Neuronal stem cell (in vitro differentiated cells): ENCODE measurements around the gene TSPAN7.
A peak's percentile ranks its signal among the peaks of the same experiment; 100 is the strongest.

Experiments
- DNase-seq: peaks from one replicate; pipeline ENCODE4 v3.0.0-alpha.2; 2013; ENCODE audit warnings: low spot score
- H2AFZ ChIP-seq: one replicate; pipeline ENCODE4 v1.6.1; 2013; ENCODE audit warnings: mild to moderate bottlenecking, low read length, inconsistent platforms
- H2AK5ac ChIP-seq: 2 replicates; pipeline ENCODE4 v1.6.1; 2013; ENCODE audit warnings: low read depth, mild to moderate bottlenecking, inconsistent platforms, low read length, moderate library complexity, mixed read lengths
- H2BK120ac ChIP-seq: 2 replicates; pipeline ENCODE4 v1.6.1; 2013; ENCODE audit warnings: low read depth, mild to moderate bottlenecking, inconsistent platforms, low read length, moderate library complexity, mixed read lengths
- H2BK12ac ChIP-seq: one replicate; pipeline ENCODE4 v1.6.1; 2013; ENCODE audit warnings: low read length, inconsistent platforms
- H2BK15ac ChIP-seq: 2 replicates; pipeline ENCODE4 v1.6.1; 2013; ENCODE audit warnings: mild to moderate bottlenecking, low read length, inconsistent platforms, mixed read lengths
- H2BK5ac ChIP-seq: one replicate; pipeline ENCODE4 v1.6.1; 2013; ENCODE audit warnings: inconsistent platforms, mild to moderate bottlenecking, low read length, moderate library complexity
- H3K14ac ChIP-seq: one replicate; pipeline ENCODE4 v1.6.1; 2013; ENCODE audit warnings: low read length, inconsistent platforms
- H3K18ac ChIP-seq: 2 replicates; pipeline ENCODE4 v1.6.1; 2013; ENCODE audit warnings: low read length, inconsistent platforms
- H3K23ac ChIP-seq: 2 replicates; pipeline ENCODE4 v1.6.1; 2013; ENCODE audit warnings: low read depth, mild to moderate bottlenecking, mixed read lengths, low read length, inconsistent platforms; ENCODE audit not compliant: poor library complexity
- H3K27ac ChIP-seq: replicated peaks from 3 replicates; pipeline ENCODE4 v1.5.1; 2013; ENCODE audit warnings: low read length, inconsistent platforms
- H3K27me3 ChIP-seq, 3 experiments: 2 replicates each; pipeline ENCODE4 v1.6.1; 2013; ENCODE audit warnings: low read length in 3 of 3, mild to moderate bottlenecking in 2 of 3, inconsistent platforms in 1 of 3, low read depth in 1 of 3, mixed read lengths in 1 of 3, moderate library complexity in 1 of 3; ENCODE audit not compliant: control insufficient read depth in 3 of 3, insufficient read depth in 3 of 3
- H3K36me3 ChIP-seq, 2 donors: replicated peaks in 1 of 2; 2 replicates each; pipeline ENCODE4 v1.6.1; 2013; ENCODE audit warnings: low read length in 2 of 2; ENCODE audit not compliant: control insufficient read depth in 2 of 2, insufficient read depth in 2 of 2
- H3K4ac ChIP-seq: 2 replicates; pipeline ENCODE4 v1.6.1; 2013; ENCODE audit warnings: inconsistent platforms, mild to moderate bottlenecking, low read length, moderate library complexity
- H3K4me1 ChIP-seq, 2 donors: 1 replicate in 1 of 2; 2 replicates in 1 of 2; pipeline ENCODE4 v1.6.1; 2013; ENCODE audit warnings: low read length in 2 of 2, low read depth in 1 of 2; ENCODE audit not compliant: control insufficient read depth in 2 of 2, insufficient read depth in 1 of 2
- H3K4me2 ChIP-seq: one replicate; pipeline ENCODE4 v1.6.1; 2013; ENCODE audit warnings: mild to moderate bottlenecking, low read length, inconsistent platforms; ENCODE audit not compliant: insufficient read depth, poor library complexity, severe bottlenecking
- H3K4me3 ChIP-seq, 2 donors: 2 replicates each; pipeline ENCODE4 v1.5.1; 2013; ENCODE audit warnings: low read length in 2 of 2, mild to moderate bottlenecking in 2 of 2, inconsistent platforms in 1 of 2, moderate library complexity in 1 of 2
- H3K79me1 ChIP-seq: one replicate; pipeline ENCODE4 v1.6.1; 2013; ENCODE audit warnings: low read depth, mild to moderate bottlenecking, inconsistent platforms, low read length, moderate library complexity
- H3K9ac ChIP-seq: one replicate; pipeline ENCODE4 v1.6.1; 2013; ENCODE audit warnings: mild to moderate bottlenecking, low read depth, low read length, inconsistent platforms; ENCODE audit not compliant: poor library complexity
- H3K9me3 ChIP-seq, 2 donors: replicated peaks in 1 of 2; 2 replicates each; pipeline versions ENCODE3 to v1.6.1; 2013; ENCODE audit warnings: low read length in 2 of 2, mild to moderate bottlenecking in 2 of 2, inconsistent platforms in 1 of 2, low read depth in 1 of 2, mixed read lengths in 1 of 2, moderate library complexity in 1 of 2; ENCODE audit not compliant: control insufficient read depth in 2 of 2, insufficient read depth in 1 of 2
- H4K8ac ChIP-seq: one replicate; pipeline ENCODE4 v1.6.1; 2013; ENCODE audit warnings: low read depth, mild to moderate bottlenecking, inconsistent platforms, low read length, moderate library complexity
- H4K91ac ChIP-seq: one replicate; pipeline ENCODE4 v1.6.1; 2013; ENCODE audit warnings: low read length, low read depth, mild to moderate bottlenecking, inconsistent platforms; ENCODE audit not compliant: poor library complexity
- WGBS, 2 donors: extraction: QIAGEN DNeasy Blood & Tissue Kit; methylation state at CpG; one replicate each; pipeline ENCODE4 v1.1.7; 2013; ENCODE audit warnings: missing lambda C conversion rate in 2 of 2, mixed read lengths in 1 of 2; ENCODE audit not compliant: insufficient read length in 2 of 2, insufficient replicate concordance in 1 of 2; ENCODE audit errors: extremely low coverage in 2 of 2; 5-methylcytosine and 5-hydroxymethylcytosine counted together

Gene TSPAN7

GRCh38 chrX:38561951-38562719 lies 793 bp downstream of the TSPAN7 start:
- Histone ChIP-seq H2AK5ac (no peak overlapping the region), H3K23ac (no peak overlapping the region), H2BK15ac (no peak overlapping the region), H4K8ac (no peak overlapping the region), H3K4me2 (peak overlapping the region; percentile 80), H4K91ac (no peak overlapping the region), H3K27me3 (peaks cover 0 to 9% (median 0%) of the 10 kb centered on the region in 3 experiments), H3K4me3 (peak overlapping the region; percentile 39 to 89), H3K4ac (no peak overlapping the region), H3K27ac (no peak overlapping the region), H3K9me3 (no peaks in the 10 kb centered on the region), H3K4me1 (peaks cover 2% of the 10 kb centered on the region in 2 donors), H2AFZ (peak overlapping the region; percentile 85), H2BK5ac (no peak overlapping the region), H3K14ac (no peak overlapping the region), H3K36me3 (no peaks in the 10 kb centered on the region), H2BK12ac (no peak overlapping the region), H3K79me1 (no peaks in the 10 kb centered on the region), H3K18ac (peak overlapping the region; percentile 2), H3K9ac (peak overlapping the region; percentile 9), H2BK120ac (no peak overlapping the region)
- no CpG with 5 or more reads among the region's 38 CpGs for WGBS, 2 donors
- peak; percentile 14 for DNase-seq

- H3K79me1 ChIP-seq: no peaks in the 10 kb centered on the region
- no peak overlapping the region for H2AK5ac ChIP-seq
- H3K4me3 ChIP-seq: no peak overlapping the region
- DNase-seq: no peak
- peaks cover 2% of the 10 kb centered on the region in 2 donors for H3K4me1 ChIP-seq
- H2BK15ac ChIP-seq: no peak overlapping the region
- H3K27ac ChIP-seq: no peak overlapping the region
- WGBS, 2 donors: no CpG with 5 or more reads among the region's 5 CpGs
- no peaks in the 10 kb centered on the region for H3K9me3 ChIP-seq
- peaks cover 0 to 9% (median 0%) of the 10 kb centered on the region in 3 experiments for H3K27me3 ChIP-seq
- H3K36me3 ChIP-seq: no peaks in the 10 kb centered on the region
- H2BK12ac ChIP-seq: no peak overlapping the region
- no peak overlapping the region for H3K4ac ChIP-seq
- no peak overlapping the region for H4K8ac ChIP-seq
- no peak overlapping the region for H3K4me2 ChIP-seq
- no peak overlapping the region for H2BK120ac ChIP-seq
- no peak overlapping the region for H3K14ac ChIP-seq
- no peak overlapping the region for H3K9ac ChIP-seq
- H2AFZ ChIP-seq: no peak overlapping the region
- H3K18ac ChIP-seq: no peak overlapping the region
- H2BK5ac ChIP-seq: no peak overlapping the region
- no peak overlapping the region for H3K23ac ChIP-seq
- no peak overlapping the region for H4K91ac ChIP-seq
These were observed 1.7 kb downstream of the TSPAN7 start for GRCh38 chrX:38563030-38563429.

- Histone ChIP-seq H2BK12ac (no peak overlapping the region), H4K91ac (no peak overlapping the region), H2AK5ac (no peak overlapping the region), H2BK15ac (no peak overlapping the region), H3K23ac (no peak overlapping the region), H3K36me3 (no peaks in the 10 kb centered on the region), H3K27me3 (no peaks in the 10 kb centered on the region), H3K4me2 (no peak overlapping the region), H3K9me3 (no peaks in the 10 kb centered on the region), H3K14ac (no peak overlapping the region), H2BK120ac (no peak overlapping the region), H3K4me1 (no peaks in the 10 kb centered on the region), H4K8ac (no peak overlapping the region), H3K27ac (no peak overlapping the region), H2AFZ (no peak overlapping the region), H3K18ac (no peak overlapping the region), H3K79me1 (no peaks in the 10 kb centered on the region), H3K9ac (no peak overlapping the region), H2BK5ac (no peak overlapping the region), H3K4ac (no peak overlapping the region), H3K4me3 (no peak overlapping the region)
- WGBS, 2 donors: no CpG with 5 or more reads among the region's 1 CpG
- DNase-seq: no peak
These were observed 9.1 kb downstream of the TSPAN7 start for GRCh38 chrX:38570396-38570795.

- H3K4me1 ChIP-seq: no peaks in the 10 kb centered on the region
- no peak overlapping the region for H3K9ac ChIP-seq
- no peak for DNase-seq
- H3K79me1 ChIP-seq: no peaks in the 10 kb centered on the region
- H3K14ac ChIP-seq: no peak overlapping the region
- no peak overlapping the region for H2AFZ ChIP-seq
- no peak overlapping the region for H2BK12ac ChIP-seq
- no peak overlapping the region for H3K4me3 ChIP-seq
- no peak overlapping the region for H4K8ac ChIP-seq
- H2AK5ac ChIP-seq: no peak overlapping the region
- no peak overlapping the region for H3K27ac ChIP-seq
- H3K18ac ChIP-seq: no peak overlapping the region
- H3K36me3 ChIP-seq: no peaks in the 10 kb centered on the region
- H4K91ac ChIP-seq: no peak overlapping the region
- no peak overlapping the region for H2BK5ac ChIP-seq
- no peak overlapping the region for H3K4ac ChIP-seq
- H2BK15ac ChIP-seq: no peak overlapping the region
- no peaks in the 10 kb centered on the region for H3K27me3 ChIP-seq
- no peak overlapping the region for H3K4me2 ChIP-seq
- no peak overlapping the region for H3K23ac ChIP-seq
- no peaks in the 10 kb centered on the region for H3K9me3 ChIP-seq
- H2BK120ac ChIP-seq: no peak overlapping the region
These were observed 9.7 kb downstream of the TSPAN7 start for GRCh38 chrX:38571058-38571457.
